ENCODE results near the gene TSPAN7.

TSPAN7 gene

GRCh38 chrX:38596939-38597338 is 35.6 kb downstream of the TSPAN7 start:
- no peak for DNase-seq

- no peak for DNase-seq
These were observed 38.7 kb downstream of the TSPAN7 start for GRCh38 chrX:38599796-38600755.

- DNase-seq: no peak
These were observed 40.5 kb downstream of the TSPAN7 start for GRCh38 chrX:38601866-38602265.

GRCh38 chrX:38606821-38607220 is 45.5 kb downstream of the TSPAN7 start:
- no peak for DNase-seq

- DNase-seq: no peak
These were observed 46.6 kb downstream of the TSPAN7 start for GRCh38 chrX:38607976-38608375.

GRCh38 chrX:38610849-38611248 is 49.5 kb downstream of the TSPAN7 start:
- DNase-seq: peak in 1 of 2 experiments; percentile 14

GRCh38 chrX:38612281-38612680 is 50.9 kb downstream of the TSPAN7 start:
- no peak for DNase-seq

- DNase-seq: no peak
These were observed 53.1 kb downstream of the TSPAN7 start for GRCh38 chrX:38614485-38614884.

GRCh38 chrX:38616904-38617303 is 55.6 kb downstream of the TSPAN7 start:
- no peak for DNase-seq

GRCh38 chrX:38618180-38618579 is 56.8 kb downstream of the TSPAN7 start:
- no peak for DNase-seq

- no peak for DNase-seq
These were observed 59.3 kb downstream of the TSPAN7 start for GRCh38 chrX:38620623-38621022.

GRCh38 chrX:38626296-38626695 is 65.0 kb downstream of the TSPAN7 start:
- DNase-seq: no peak

GRCh38 chrX:38627683-38628082 is 66.3 kb downstream of the TSPAN7 start:
- DNase-seq: no peak

GRCh38 chrX:38628587-38628986 is 67.2 kb downstream of the TSPAN7 start:
- no peak for DNase-seq

GRCh38 chrX:38632516-38632915 is 71.2 kb downstream of the TSPAN7 start:
- DNase-seq: no peak

- no peak for DNase-seq
These were observed 73.3 kb downstream of the TSPAN7 start for GRCh38 chrX:38634665-38635064.

GRCh38 chrX:38636949-38637819 is 75.8 kb downstream of the TSPAN7 start:
- peak; percentile 2 to 8 for DNase-seq

GRCh38 chrX:38638952-38639529 is 77.7 kb downstream of the TSPAN7 start:
- DNase-seq: no peak

GRCh38 chrX:38639730-38640129 is 78.4 kb downstream of the TSPAN7 start:
- DNase-seq: no peak

GRCh38 chrX:38641197-38641596 is 79.9 kb downstream of the TSPAN7 start:
- DNase-seq: no peak

- DNase-seq: no peak
These were observed 82.6 kb downstream of the TSPAN7 start for GRCh38 chrX:38643903-38644302.

GRCh38 chrX:38646129-38646528 is 84.8 kb downstream of the TSPAN7 start:
- DNase-seq: no peak

GRCh38 chrX:38649221-38649620 is 87.9 kb downstream of the TSPAN7 start:
- DNase-seq: no peak

Data from cerebellar nuclear complex (tissue), 1 donor.